Retinal pigment epithelial cell (primary cell): ENCODE data around the gene HACD2.

Experiments
- DNase-seq: peaks from one replicate; pipeline ENCODE4 v3.0.0-alpha.2; 2010; ENCODE audit warnings: low read depth
- H3K4me3 ChIP-seq: 2 replicates; pipeline ENCODE4 v1.5.1; 2011; ENCODE audit warnings: mild to moderate bottlenecking, low read length, control low read depth, moderate library complexity
- TF ChIP-seq, protein P1 (sequence below): conservative IDR thresholded peaks from 2 replicates; pipeline ENCODE4 v1.5.1; 2011; ENCODE audit warnings: low read depth, low read length, control low read depth, inconsistent platforms

The HACD2 gene

DNA sequence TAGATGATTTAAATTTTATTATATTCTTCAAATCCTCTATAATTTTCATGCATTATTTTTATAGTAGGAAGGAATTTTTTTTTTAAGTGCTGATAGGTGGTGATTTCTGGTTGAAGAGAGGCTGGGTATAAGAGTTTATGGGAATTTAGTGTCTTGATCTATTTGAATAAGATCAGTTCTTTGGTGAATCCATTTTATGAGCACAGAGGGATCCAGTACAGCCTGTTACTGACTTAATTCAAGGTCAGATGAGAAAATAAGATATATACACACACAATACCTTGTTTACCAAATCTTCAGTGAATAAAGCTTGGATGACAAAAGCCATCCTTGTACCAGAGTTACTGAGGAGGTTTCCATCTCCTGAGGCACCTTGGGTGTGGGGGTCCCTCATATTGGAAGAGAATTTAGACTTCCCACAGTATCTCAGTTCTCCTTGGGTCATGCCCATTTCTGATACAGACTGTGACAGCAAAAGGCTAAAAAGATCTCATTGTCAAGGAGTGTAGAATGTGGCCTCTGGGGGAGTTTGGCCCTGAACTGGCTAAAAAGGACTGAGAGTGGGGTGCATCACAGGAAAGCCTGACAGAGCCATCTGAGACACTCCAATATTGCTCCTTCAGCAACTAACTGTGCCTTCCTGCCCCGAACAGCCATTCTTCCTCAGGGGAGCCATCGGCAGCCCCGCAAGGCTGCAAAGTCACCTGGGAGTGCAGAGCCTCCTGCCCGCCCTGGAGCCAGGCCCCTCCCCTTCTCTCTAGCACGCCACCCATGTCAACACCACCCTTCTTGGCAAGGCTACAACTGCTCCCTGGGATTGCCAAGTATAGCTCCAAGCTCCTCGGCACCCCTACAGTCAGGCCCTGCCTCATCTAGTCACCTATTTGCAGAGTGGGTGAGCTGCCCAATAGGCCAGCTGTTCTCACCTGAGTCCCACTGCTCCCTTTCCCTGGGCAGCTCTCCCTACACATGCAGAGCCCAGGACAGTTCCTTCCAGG is 43.1 kb upstream of the HACD2 start:
- TF ChIP-seq, protein P1, sequence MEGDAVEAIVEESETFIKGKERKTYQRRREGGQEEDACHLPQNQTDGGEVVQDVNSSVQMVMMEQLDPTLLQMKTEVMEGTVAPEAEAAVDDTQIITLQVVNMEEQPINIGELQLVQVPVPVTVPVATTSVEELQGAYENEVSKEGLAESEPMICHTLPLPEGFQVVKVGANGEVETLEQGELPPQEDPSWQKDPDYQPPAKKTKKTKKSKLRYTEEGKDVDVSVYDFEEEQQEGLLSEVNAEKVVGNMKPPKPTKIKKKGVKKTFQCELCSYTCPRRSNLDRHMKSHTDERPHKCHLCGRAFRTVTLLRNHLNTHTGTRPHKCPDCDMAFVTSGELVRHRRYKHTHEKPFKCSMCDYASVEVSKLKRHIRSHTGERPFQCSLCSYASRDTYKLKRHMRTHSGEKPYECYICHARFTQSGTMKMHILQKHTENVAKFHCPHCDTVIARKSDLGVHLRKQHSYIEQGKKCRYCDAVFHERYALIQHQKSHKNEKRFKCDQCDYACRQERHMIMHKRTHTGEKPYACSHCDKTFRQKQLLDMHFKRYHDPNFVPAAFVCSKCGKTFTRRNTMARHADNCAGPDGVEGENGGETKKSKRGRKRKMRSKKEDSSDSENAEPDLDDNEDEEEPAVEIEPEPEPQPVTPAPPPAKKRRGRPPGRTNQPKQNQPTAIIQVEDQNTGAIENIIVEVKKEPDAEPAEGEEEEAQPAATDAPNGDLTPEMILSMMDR: no peak
- DNase-seq: no peak
- H3K4me3 ChIP-seq: no peak overlapping the region

DNA sequence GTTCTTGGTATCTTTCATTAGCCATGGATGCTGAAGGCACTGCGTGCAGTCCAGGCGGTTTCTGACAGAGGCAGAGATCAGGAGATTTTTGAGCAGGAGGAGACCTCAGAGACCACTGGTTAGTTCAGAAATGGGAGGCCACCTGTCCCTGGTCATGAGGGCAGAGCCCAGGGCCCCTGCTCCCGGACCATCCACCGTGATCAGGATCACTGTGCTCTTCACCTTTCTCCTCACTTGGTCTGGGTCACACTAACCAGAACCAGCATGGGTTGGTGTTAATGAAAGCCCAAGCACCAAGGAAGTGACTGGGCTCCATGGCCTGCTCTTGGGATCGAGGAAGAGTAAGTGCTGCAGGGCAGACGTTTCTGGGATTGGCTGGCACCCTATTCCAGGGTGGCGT is 42.0 kb upstream of the HACD2 start:
- TF ChIP-seq, protein P1: no peak
- H3K4me3 ChIP-seq: no peak overlapping the region
- DNase-seq: no peak

DNA sequence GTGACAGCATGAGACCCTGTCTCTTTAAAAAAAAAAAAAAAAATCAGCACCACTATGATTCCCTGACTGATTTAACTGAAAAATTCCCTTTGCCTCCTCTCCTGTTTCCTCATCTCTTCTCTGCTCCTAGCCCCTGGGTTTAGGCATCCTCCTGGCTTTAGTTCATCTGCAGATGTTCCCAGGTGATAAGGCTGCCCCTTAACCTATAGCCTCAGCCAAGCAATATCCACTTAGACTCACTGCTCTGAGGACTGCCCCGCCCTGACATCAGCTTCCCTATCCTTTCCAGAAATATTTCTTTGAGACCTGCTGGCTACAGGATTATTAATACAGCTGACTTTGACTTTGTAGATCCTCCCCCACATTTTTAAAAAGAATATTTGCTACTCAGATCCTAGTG is 39.4 kb upstream of the HACD2 start:
- DNase-seq: no peak
- TF ChIP-seq, protein P1: no peak
- H3K4me3 ChIP-seq: no peak overlapping the region

DNA sequence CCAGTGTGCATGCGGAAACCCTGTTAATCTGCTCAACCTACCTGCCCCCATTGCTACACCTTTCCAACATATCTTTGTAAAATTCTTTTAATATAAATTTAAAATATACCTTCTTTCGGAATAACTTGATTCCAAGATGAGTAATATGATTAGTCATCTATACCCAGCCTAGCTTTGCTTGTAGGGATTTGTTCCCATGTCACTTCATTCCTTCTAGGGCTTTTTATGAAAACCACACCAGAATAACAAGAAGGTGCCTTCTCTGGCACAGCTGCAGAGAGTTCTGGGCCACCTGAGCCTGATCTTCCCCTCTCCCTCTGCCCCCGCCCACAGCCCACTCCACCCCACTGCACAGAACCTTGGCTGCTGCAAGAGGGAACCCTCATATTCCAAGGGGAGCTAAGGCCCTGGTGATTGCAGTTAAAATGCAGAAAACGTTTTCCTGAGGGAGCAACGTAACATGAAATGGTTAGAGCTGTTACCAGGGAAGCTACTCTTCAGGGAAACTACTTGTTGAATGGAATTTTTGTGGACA is 38.6 kb upstream of the HACD2 start:
- DNase-seq: no peak
- no peak overlapping the region for H3K4me3 ChIP-seq
- TF ChIP-seq, protein P1: no peak

DNA sequence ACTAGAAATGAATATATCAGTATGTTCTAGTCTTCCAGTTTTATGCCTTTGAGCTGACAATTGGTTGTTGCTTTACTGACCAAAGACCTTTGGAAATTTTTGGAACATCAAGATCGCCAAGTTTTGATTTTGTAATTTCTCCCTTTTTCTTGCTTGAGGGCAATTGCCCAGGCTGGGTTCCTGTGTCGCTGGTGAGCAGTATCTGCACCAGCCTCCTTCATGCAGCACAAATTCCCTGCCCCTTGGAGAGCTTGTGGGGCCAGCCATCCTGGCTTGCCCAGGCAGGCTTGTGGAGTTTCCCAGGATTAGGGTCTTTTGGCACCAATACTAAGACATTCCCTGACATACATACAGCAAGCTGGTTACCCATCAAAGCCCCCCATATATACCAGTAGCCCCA is 37.9 kb upstream of the HACD2 start:
- no peak overlapping the region for H3K4me3 ChIP-seq
- no peak for DNase-seq
- TF ChIP-seq, protein P1: no peak

DNA sequence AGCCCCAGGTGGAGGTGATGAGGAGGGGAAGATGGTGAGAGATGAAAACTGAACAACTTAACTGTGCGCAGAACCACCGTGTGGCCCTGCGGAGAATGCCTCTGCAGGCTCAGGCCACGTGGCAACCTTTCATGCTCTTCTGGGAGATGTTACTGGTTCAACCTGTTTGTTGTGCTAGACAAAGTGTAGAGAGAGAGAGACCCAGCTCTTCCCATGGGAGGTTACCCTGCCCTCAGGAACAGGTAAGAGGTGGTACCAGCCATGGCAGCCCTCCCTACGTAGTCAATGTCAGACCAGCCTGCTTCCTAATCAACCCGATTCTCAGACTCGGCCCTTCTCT is 37.0 kb upstream of the HACD2 start:
- no peak overlapping the region for H3K4me3 ChIP-seq
- TF ChIP-seq, protein P1: no peak
- no peak for DNase-seq
